MCF 10A (cell line): ENCODE results near the gene LDAF1. TPM values are rescaled to one million over a fixed set of nuclear protein-coding genes. Genes with fewer than 3 reads are reported as not detected.

Experiments
- BruUV-seq: library from RNA; stranded (reverse); fragments of 400-500 nt; replicated peaks from 2 replicates; lab custom pipeline; 2021; lab: Mats Ljungman, UMichigan
- CTCF ChIA-PET: fragments of 300-600 bp; sonication (Branson Sonifier 250); formaldehyde crosslinking; extraction: SDS; loops from one replicate; lab custom pipeline; 2021; ENCODE audit warnings: antibody characterized with exemption, inconsistent platforms; lab: Yijun Ruan, JAX
- POLR2A ChIA-PET: fragments of 300-600, 350-650 bp; sonication (Branson Sonifier 250); formaldehyde crosslinking; extraction: SDS; loops from one replicate; lab custom pipeline; 2020; ENCODE audit warnings: antibody characterized with exemption, inconsistent platforms; lab: Yijun Ruan, JAX
- DNase-seq: peaks from one replicate; pipeline ENCODE4 v3.0.0-alpha.2; 2018; ENCODE audit not compliant: unreplicated experiment
- H3K27ac Mint-ChIP-seq: one replicate; pipeline ENCODE4 v1.8.0; 2022; ENCODE audit warnings: mild to moderate bottlenecking, low read depth, mixed read lengths; ENCODE audit not compliant: unreplicated experiment
- H3K27me3 Mint-ChIP-seq: one replicate; pipeline ENCODE4 v1.8.0; 2022; ENCODE audit warnings: mixed read lengths; ENCODE audit not compliant: insufficient read depth, unreplicated experiment
- H3K36me3 Mint-ChIP-seq: one replicate; pipeline ENCODE4 v1.8.0; 2022; ENCODE audit warnings: mild to moderate bottlenecking, moderate library complexity, mixed read lengths; ENCODE audit not compliant: insufficient read depth, unreplicated experiment
- H3K4me1 Mint-ChIP-seq: one replicate; pipeline ENCODE4 v1.8.0; 2022; ENCODE audit warnings: mixed read lengths; ENCODE audit not compliant: insufficient read depth, unreplicated experiment
- H3K4me3 Mint-ChIP-seq: one replicate; pipeline ENCODE4 v1.8.0; 2022; ENCODE audit warnings: mild to moderate bottlenecking, moderate library complexity, mixed read lengths; ENCODE audit not compliant: unreplicated experiment
- H3K9me3 Mint-ChIP-seq: one replicate; pipeline ENCODE4 v1.8.0; 2022; ENCODE audit warnings: mixed read lengths; ENCODE audit not compliant: unreplicated experiment
- CTCF ChIP-seq: fragments of 200-600 bp; IDR thresholded peaks from one replicate; pipeline ENCODE4 v1.8.0; 2022; ENCODE audit warnings: antibody characterized with exemption, mild to moderate bottlenecking; ENCODE audit not compliant: unreplicated experiment
- intact Hi-C: fragments of 100-400 bp; cut with micrococcal nuclease; formaldehyde crosslinking; loops from 2 replicates; pipeline ENCODE4 v1.14.1; 2022
- total RNA-seq: library from RNA; stranded (reverse); gene quantifications from 2 replicates; pipeline ENCODE4 v1.2.3, GENCODE V29; 2022

LDAF1 gene
- total RNA-seq, 1 experiment from 2014 or later: 30.1 TPM

GRCh38 chr16:21120976-21121520 is 37.4 kb upstream of the LDAF1 start:
- Mint-ChIP-seq H3K4me3 (no peak overlapping the region), H3K4me1 (peaks cover 7% of the 10 kb centered on the region), H3K9me3 (no peaks in the 10 kb centered on the region), H3K27me3 (no peaks in the 10 kb centered on the region), H3K27ac (no peak overlapping the region), H3K36me3 (no peaks in the 10 kb centered on the region)
- TF ChIP-seq CTCF: no peak
- no peak for DNase-seq
- ChIA-PET POLR2A (no interaction called here), CTCF (interaction anchor here (1.4 kb wide), 1 partner anchor 11 kb away, joined by 4 read pairs; no protein-coding TSS in a partner anchor)
- intact Hi-C loops: no loop called here
- no TSS peak for BruUV-seq

DNA sequence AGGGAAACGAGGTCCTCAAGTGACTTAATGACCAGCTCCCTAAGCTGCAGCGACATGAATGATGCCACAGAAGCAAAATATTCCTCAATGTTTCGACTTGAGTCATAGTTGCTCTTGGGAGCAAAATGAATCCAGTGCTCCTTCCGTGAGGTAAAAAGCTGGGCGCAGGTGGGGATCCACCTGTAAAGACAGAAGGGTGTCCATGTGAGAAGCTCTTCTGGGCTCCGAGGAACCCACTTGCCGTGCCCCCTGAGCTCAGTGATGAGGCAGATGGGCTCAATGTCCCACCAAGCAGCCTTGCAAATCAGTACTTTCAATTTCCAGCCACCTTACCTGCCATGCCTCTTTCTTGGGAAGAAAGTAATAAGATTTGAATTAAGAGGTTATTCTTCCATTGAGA is 33.3 kb upstream of the LDAF1 start:
- Mint-ChIP-seq H3K36me3 (no peaks in the 10 kb centered on the region), H3K27me3 (no peaks in the 10 kb centered on the region), H3K27ac (no peak overlapping the region), H3K4me1 (no peaks in the 10 kb centered on the region), H3K4me3 (no peak overlapping the region), H3K9me3 (no peaks in the 10 kb centered on the region)
- POLR2A ChIA-PET: no interaction called here
- DNase-seq: no peak
- CTCF ChIA-PET: no interaction called here
- intact Hi-C loops: no loop called here
- no peak for TF ChIP-seq CTCF
- no TSS peak for BruUV-seq

- Mint-ChIP-seq H3K4me1 (no peaks in the 10 kb centered on the region), H3K9me3 (no peaks in the 10 kb centered on the region), H3K27me3 (peaks cover 9% of the 10 kb centered on the region), H3K27ac (no peak overlapping the region), H3K4me3 (no peak overlapping the region), H3K36me3 (no peaks in the 10 kb centered on the region)
- no TSS peak for BruUV-seq
- ChIA-PET CTCF (no interaction called here), POLR2A (no interaction called here)
- no peak for DNase-seq
- intact Hi-C loops: no loop called here
- TF ChIP-seq CTCF: no peak
These were observed 32.0 kb upstream of the LDAF1 start for GRCh38 chr16:21126518-21126917.

DNA sequence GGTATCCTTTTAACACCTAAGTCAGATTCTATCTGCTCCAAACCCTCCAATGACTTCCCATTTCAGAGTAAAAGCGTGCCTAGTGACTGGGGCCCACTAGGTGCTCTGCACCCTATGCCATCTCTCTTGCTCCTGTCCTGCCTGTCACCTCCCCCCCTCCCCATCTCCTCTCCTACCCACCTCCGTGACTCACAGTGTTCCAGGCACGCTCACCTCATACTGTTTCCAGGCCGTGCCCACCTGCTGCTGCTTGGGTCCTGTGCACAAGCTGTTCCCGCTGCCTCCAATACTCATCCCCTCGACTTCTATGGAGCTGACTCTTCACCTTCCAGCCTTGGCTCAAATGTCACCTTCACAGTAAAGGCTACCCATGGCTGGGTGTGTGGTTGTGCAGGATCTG is 29.5 kb upstream of the LDAF1 start:
- H3K27me3 Mint-ChIP-seq: peaks cover 25% of the 10 kb centered on the region
- intact Hi-C loops: no loop called here
- H3K4me1 Mint-ChIP-seq: no peaks in the 10 kb centered on the region
- POLR2A ChIA-PET: no interaction called here
- H3K27ac Mint-ChIP-seq: no peak overlapping the region
- no peaks in the 10 kb centered on the region for H3K9me3 Mint-ChIP-seq
- no peak overlapping the region for H3K4me3 Mint-ChIP-seq
- no peak for TF ChIP-seq CTCF
- BruUV-seq: no TSS peak
- no peaks in the 10 kb centered on the region for H3K36me3 Mint-ChIP-seq
- CTCF ChIA-PET: interaction anchor here (1.0 kb wide), 1 partner anchor 173 kb away, joined by 3 read pairs; no protein-coding TSS in a partner anchor
- no peak for DNase-seq
